Measurements from ENCODE around the gene LMLN.
A peak's percentile ranks its signal among the peaks of the same experiment; 100 is the strongest.
"Not testable (repeated sequence)": the region's sequence is repeated elsewhere in the genome, so short reads cannot be mapped to it uniquely, and the experiment has no call there.

Gene LMLN

GRCh38 chr3:197956626-197956988 is 3.4 kb upstream of the LMLN start:
- DNase-seq (ENCODE audit: low read depth) = no peak

- DNase-seq (ENCODE audit: low read depth) = no peak
Measured at GRCh38 chr3:197957790-197958133, 2.3 kb upstream of the LMLN start.

- no peak for DNase-seq (ENCODE audit: low read depth)
Measured at GRCh38 chr3:197958346-197958745, 1.7 kb upstream of the LMLN start.

- DNase-seq (ENCODE audit: low read depth) = not testable (repeated sequence)
Measured at GRCh38 chr3:197958848-197959247, 1.2 kb upstream of the LMLN start.

- DNase-seq (ENCODE audit: low read depth) = no peak
Measured at GRCh38 chr3:197959500-197959890, 522 bp upstream of the LMLN start.

GRCh38 chr3:197960694-197961581 is 921 bp downstream of the LMLN start:
- peak; percentile 29 for DNase-seq (ENCODE audit: low read depth)

GRCh38 chr3:197961582-197961945 is 1.5 kb downstream of the LMLN start:
- DNase-seq (ENCODE audit: low read depth) = no peak

- DNase-seq (ENCODE audit: low read depth) = no peak
Measured at GRCh38 chr3:197963019-197963637, 3.1 kb downstream of the LMLN start.

- not testable (repeated sequence) for DNase-seq (ENCODE audit: low read depth)
Measured at GRCh38 chr3:197967337-197967989, 7.4 kb downstream of the LMLN start.

GRCh38 chr3:197970588-197970987 is 10.6 kb downstream of the LMLN start:
- no peak for DNase-seq (ENCODE audit: low read depth)

- no peak for DNase-seq (ENCODE audit: low read depth)
Measured at GRCh38 chr3:197974016-197974415, 14.0 kb downstream of the LMLN start.

- DNase-seq (ENCODE audit: low read depth) = no peak
Measured at GRCh38 chr3:197975311-197975710, 15.3 kb downstream of the LMLN start.

- no peak for DNase-seq (ENCODE audit: low read depth)
Measured at GRCh38 chr3:197983076-197983475, 23.1 kb downstream of the LMLN start.

- no peak for DNase-seq (ENCODE audit: low read depth)
Measured at GRCh38 chr3:197989651-197990050, 29.6 kb downstream of the LMLN start.

- DNase-seq (ENCODE audit: low read depth) = no peak
Measured at GRCh38 chr3:197994736-197995135, 34.7 kb downstream of the LMLN start.

- DNase-seq (ENCODE audit: low read depth) = no peak
Measured at GRCh38 chr3:197996855-197997254, 36.8 kb downstream of the LMLN start.

- DNase-seq (ENCODE audit: low read depth) = no peak
Measured at GRCh38 chr3:197997936-197998335, 37.9 kb downstream of the LMLN start.

GRCh38 chr3:198017090-198017489 is 57.1 kb downstream of the LMLN start:
- DNase-seq (ENCODE audit: low read depth) = no peak

- no peak for DNase-seq (ENCODE audit: low read depth)
Measured at GRCh38 chr3:198018416-198018815, 58.4 kb downstream of the LMLN start.

- no peak for DNase-seq (ENCODE audit: low read depth)
Measured at GRCh38 chr3:198019115-198019514, 59.1 kb downstream of the LMLN start.

GRCh38 chr3:198021320-198021719 is 61.3 kb downstream of the LMLN start:
- no peak for DNase-seq (ENCODE audit: low read depth)

GRCh38 chr3:198022604-198023003 is 62.6 kb downstream of the LMLN start:
- DNase-seq (ENCODE audit: low read depth) = no peak

- DNase-seq (ENCODE audit: low read depth) = no peak
Measured at GRCh38 chr3:198025644-198026043, 65.6 kb downstream of the LMLN start.
